ENCODE measurements around the gene ZC3H14. TPM values are rescaled to one million over a fixed set of nuclear protein-coding genes. Genes with fewer than 3 reads are reported as not detected.

Gene ZC3H14
- total RNA-seq, 1 donor from 2014 or later, result 55.8 TPM

- Histone ChIP-seq H3K27me3 (ENCODE audit: insufficient read depth, low read length) (no peaks in the 10 kb centered on the region), H3K79me2 (ENCODE audit: insufficient read depth, low read length) (peaks cover 47% of the 10 kb centered on the region), H3K36me3 (ENCODE audit: insufficient read depth, low read length) (peaks cover 16% of the 10 kb centered on the region), H3K9ac (ENCODE audit: low read length) (peak overlapping the region; percentile 94), H3K4me1 (ENCODE audit: insufficient read depth, low read length) (peaks cover 11% of the 10 kb centered on the region), H3K9me3 (ENCODE audit: insufficient read depth, low read depth, low read length) (no peaks in the 10 kb centered on the region), H3K27ac (ENCODE audit: low read depth, low read length) (peak overlapping the region; percentile 94), H3K4me3 (ENCODE audit: insufficient read depth, low read depth, low read length) (peak overlapping the region; percentile 94), H2AFZ (ENCODE audit: low read depth, low read length) (no peak overlapping the region), H3K4me2 (ENCODE audit: low read length) (peak overlapping the region; percentile 91), H4K20me1 (ENCODE audit: insufficient read depth, low read length) (peaks cover 24% of the 10 kb centered on the region)
- H3K36me3 Mint-ChIP-seq (ENCODE audit: low read depth, unreplicated experiment), result no peaks in the 10 kb centered on the region
- no peak for DNase-seq (ENCODE audit: low read depth)
- no peak for TF ChIP-seq EZH2 (IDR thresholded peaks at IDR 0.05; ENCODE audit: insufficient read depth, low read length)
- no peak for TF ChIP-seq CTCF (IDR thresholded peaks at IDR 0.05; ENCODE audit: insufficient read depth, low read depth, low read length)
- H3K4me1 Mint-ChIP-seq (ENCODE audit: low read depth, unreplicated experiment), result peaks cover 2% of the 10 kb centered on the region
- H3K9me3 Mint-ChIP-seq (ENCODE audit: unreplicated experiment), result no peaks in the 10 kb centered on the region
- peak overlapping the region; percentile 91 for H3K27ac Mint-ChIP-seq (ENCODE audit: unreplicated experiment)
- H3K27me3 Mint-ChIP-seq (ENCODE audit: low read depth, unreplicated experiment), result no peaks in the 10 kb centered on the region
- H3K4me3 Mint-ChIP-seq (ENCODE audit: unreplicated experiment), result peak overlapping the region; percentile 99
- no peak for FAIRE-seq
These were observed 1.0 kb downstream of the ZC3H14 start for GRCh38 chr14:88563845-88564244.

- peaks cover 11% of the 10 kb centered on the region for H3K4me1 ChIP-seq (ENCODE audit: insufficient read depth, low read length)
- no peak overlapping the region for H3K4me3 ChIP-seq (ENCODE audit: insufficient read depth, low read depth, low read length)
- H3K36me3 ChIP-seq (ENCODE audit: insufficient read depth, low read length), result peaks cover 31% of the 10 kb centered on the region
- FAIRE-seq, result no peak
- no peaks in the 10 kb centered on the region for H3K36me3 Mint-ChIP-seq (ENCODE audit: low read depth, unreplicated experiment)
- no peaks in the 10 kb centered on the region for H3K27me3 Mint-ChIP-seq (ENCODE audit: low read depth, unreplicated experiment)
- no peak overlapping the region for H3K27ac Mint-ChIP-seq (ENCODE audit: unreplicated experiment)
- no peak overlapping the region for H3K27ac ChIP-seq (ENCODE audit: low read depth, low read length)
- H3K4me3 Mint-ChIP-seq (ENCODE audit: unreplicated experiment), result no peak overlapping the region
- no peak for DNase-seq (ENCODE audit: low read depth)
- H3K9me3 Mint-ChIP-seq (ENCODE audit: unreplicated experiment), result no peaks in the 10 kb centered on the region
- no peaks in the 10 kb centered on the region for H3K9me3 ChIP-seq (ENCODE audit: insufficient read depth, low read depth, low read length)
- peaks cover 51% of the 10 kb centered on the region for H3K79me2 ChIP-seq (ENCODE audit: insufficient read depth, low read length)
- H3K4me2 ChIP-seq (ENCODE audit: low read length), result no peak overlapping the region
- H3K4me1 Mint-ChIP-seq (ENCODE audit: low read depth, unreplicated experiment), result peaks cover 2% of the 10 kb centered on the region
- peaks cover 33% of the 10 kb centered on the region for H4K20me1 ChIP-seq (ENCODE audit: insufficient read depth, low read length)
- H3K9ac ChIP-seq (ENCODE audit: low read length), result no peak overlapping the region
- TF ChIP-seq EZH2 (IDR thresholded peaks at IDR 0.05; ENCODE audit: insufficient read depth, low read length) (no peak), CTCF (IDR thresholded peaks at IDR 0.05; ENCODE audit: insufficient read depth, low read depth, low read length) (no peak)
- no peak overlapping the region for H2AFZ ChIP-seq (ENCODE audit: low read depth, low read length)
- H3K27me3 ChIP-seq (ENCODE audit: insufficient read depth, low read length), result no peaks in the 10 kb centered on the region
These were observed 2.6 kb downstream of the ZC3H14 start for GRCh38 chr14:88565427-88565826.

GRCh38 chr14:88568196-88568595 lies 5.4 kb downstream of the ZC3H14 start:
- Histone ChIP-seq H4K20me1 (ENCODE audit: insufficient read depth, low read length) (peaks cover 33% of the 10 kb centered on the region), H3K9ac (ENCODE audit: low read length) (no peak overlapping the region), H3K36me3 (ENCODE audit: insufficient read depth, low read length) (peaks cover 49% of the 10 kb centered on the region), H3K9me3 (ENCODE audit: insufficient read depth, low read depth, low read length) (no peaks in the 10 kb centered on the region), H3K4me3 (ENCODE audit: insufficient read depth, low read depth, low read length) (no peak overlapping the region), H3K79me2 (ENCODE audit: insufficient read depth, low read length) (peaks cover 48% of the 10 kb centered on the region), H3K4me2 (ENCODE audit: low read length) (no peak overlapping the region), H3K27ac (ENCODE audit: low read depth, low read length) (no peak overlapping the region), H3K4me1 (ENCODE audit: insufficient read depth, low read length) (peaks cover 8% of the 10 kb centered on the region), H3K27me3 (ENCODE audit: insufficient read depth, low read length) (no peaks in the 10 kb centered on the region), H2AFZ (ENCODE audit: low read depth, low read length) (no peak overlapping the region)
- H3K36me3 Mint-ChIP-seq (ENCODE audit: low read depth, unreplicated experiment), result no peaks in the 10 kb centered on the region
- no peak overlapping the region for H3K27ac Mint-ChIP-seq (ENCODE audit: unreplicated experiment)
- TF ChIP-seq EZH2 (IDR thresholded peaks at IDR 0.05; ENCODE audit: insufficient read depth, low read length) (no peak), CTCF (IDR thresholded peaks at IDR 0.05; ENCODE audit: insufficient read depth, low read depth, low read length) (no peak)
- no peak overlapping the region for H3K4me3 Mint-ChIP-seq (ENCODE audit: unreplicated experiment)
- no peak for DNase-seq (ENCODE audit: low read depth)
- no peaks in the 10 kb centered on the region for H3K27me3 Mint-ChIP-seq (ENCODE audit: low read depth, unreplicated experiment)
- FAIRE-seq, result no peak
- H3K9me3 Mint-ChIP-seq (ENCODE audit: unreplicated experiment), result no peaks in the 10 kb centered on the region
- peaks cover 2% of the 10 kb centered on the region for H3K4me1 Mint-ChIP-seq (ENCODE audit: low read depth, unreplicated experiment)
